HG03280 (cell line): ENCODE results near the gene PPFIA1.

Source experiments
- ATAC-seq: cut with Tn5 transposase; IDR thresholded peaks from one replicate; pipeline ENCODE4 v1.9.1; 2021; ENCODE audit warnings: mild to moderate bottlenecking, moderate library complexity; ENCODE audit not compliant: unreplicated experiment

The PPFIA1 gene

DNA sequence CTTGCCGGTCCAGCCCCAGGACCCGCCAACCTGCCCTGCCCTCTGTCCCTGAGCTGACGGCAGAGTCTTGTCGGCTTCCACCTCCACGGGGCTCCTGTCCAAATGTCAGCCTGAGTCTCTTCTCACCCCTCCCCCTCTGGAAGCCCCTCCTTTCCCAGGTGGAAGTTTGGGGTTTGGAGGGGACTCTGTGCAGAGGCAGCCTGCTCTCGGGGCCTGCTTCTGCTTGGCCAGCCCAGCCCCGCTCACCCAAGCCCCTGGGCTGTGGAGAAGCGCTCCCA, 158.9 kb downstream of the PPFIA1 start:
- no peak for ATAC-seq

DNA sequence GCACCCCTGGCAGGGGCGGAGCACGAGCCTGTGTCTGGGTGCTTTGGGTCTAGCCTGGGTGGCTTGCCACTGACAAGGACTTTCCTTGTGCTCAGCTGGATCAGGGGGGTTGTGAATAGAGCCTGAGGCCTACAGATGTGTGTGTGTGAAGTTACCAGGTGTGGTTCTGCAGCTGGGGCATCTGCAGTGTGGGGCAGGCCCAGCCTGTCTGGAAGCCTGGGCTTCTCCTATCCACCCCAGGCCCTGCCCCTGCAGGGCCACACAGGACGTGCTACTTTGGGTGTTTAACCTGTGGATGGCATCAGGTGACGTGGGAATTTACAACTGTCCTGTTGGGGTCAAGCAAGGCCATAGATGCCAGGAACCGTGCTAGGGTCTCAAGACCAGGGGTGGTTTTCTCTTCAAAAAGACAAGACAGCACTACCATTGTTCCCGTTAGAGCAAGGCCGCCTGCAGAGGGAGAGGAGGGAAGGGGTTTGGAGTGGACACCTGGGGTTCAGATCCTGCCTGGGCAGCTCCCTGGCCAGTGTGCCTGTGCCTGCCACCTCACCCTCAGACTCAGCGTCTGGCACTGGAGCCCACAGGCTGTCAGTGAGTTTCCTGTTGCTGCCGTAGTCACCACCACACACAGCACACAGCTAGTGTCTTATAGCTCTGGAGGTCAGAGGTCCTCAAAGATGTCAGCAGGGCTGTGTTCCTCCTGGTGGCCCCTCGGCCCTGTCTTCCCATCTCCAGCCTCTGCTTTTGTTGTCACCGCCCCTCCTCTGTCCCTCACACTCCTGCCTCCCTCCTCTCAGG, 159.4 kb downstream of the PPFIA1 start:
- no peak for ATAC-seq

DNA sequence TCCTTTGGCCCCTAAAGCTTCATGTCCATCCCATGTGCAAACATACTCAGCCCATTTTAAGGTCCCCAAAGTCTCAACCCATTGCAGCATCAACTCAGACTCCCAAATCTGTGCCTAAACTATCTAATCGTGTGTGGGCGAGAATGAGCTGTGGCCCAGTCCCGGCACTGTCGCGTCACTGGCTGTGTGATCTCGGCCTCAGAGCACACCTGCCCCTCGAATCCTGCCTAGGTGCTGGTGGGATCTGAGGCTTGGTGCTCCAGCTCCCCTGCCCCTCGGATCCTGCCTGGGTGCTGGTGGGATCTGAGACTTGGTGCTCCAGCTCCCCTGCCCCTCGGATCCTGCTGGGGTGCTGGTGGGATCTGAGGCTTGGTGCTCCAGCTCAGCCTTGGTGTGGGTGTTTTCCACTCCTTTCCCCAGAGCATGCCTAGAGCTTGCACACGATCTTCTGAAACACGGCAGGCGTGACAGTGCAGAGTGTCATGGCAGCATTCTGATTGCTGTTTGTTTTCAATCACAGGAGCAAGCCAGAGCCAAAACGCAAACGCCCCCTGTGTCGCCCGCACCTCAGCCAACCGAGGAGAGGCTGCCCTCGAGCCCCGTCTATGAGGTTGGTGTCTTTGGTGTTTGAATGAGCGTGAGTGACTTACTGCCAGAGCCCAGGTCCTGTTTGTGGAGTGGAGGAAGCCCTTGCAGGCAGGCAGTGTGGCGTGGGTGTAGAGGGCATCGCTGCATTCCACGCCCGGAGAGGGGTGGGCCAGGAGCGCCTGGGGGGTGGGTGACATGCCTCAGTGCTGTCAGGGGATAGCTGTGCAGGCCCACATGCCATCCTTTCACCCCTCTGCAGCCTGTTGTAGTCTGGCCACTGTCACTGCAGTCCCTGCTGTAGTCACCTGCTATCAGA, 160.4 kb downstream of the PPFIA1 start:
- ATAC-seq, result no peak

DNA sequence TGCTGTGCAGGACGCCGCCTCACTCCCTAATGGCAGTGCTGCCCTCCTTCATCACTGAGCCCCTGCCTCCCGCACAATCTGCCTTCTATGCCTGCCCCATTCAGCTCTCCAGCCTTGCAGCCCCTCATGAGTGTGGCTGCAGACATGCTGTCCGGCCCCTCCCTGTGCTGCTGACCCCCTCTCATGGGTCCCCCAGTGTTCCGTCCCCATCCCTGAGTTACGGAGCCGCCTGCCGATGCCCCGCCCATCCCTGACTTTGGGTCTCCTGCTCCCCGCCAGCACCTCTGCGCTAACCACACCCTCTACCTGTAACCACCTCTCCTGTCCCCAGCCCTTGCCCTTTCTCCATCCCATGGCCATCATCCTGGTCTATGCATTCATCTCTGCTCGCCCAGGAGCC, 161.1 kb downstream of the PPFIA1 start:
- no peak for ATAC-seq

DNA sequence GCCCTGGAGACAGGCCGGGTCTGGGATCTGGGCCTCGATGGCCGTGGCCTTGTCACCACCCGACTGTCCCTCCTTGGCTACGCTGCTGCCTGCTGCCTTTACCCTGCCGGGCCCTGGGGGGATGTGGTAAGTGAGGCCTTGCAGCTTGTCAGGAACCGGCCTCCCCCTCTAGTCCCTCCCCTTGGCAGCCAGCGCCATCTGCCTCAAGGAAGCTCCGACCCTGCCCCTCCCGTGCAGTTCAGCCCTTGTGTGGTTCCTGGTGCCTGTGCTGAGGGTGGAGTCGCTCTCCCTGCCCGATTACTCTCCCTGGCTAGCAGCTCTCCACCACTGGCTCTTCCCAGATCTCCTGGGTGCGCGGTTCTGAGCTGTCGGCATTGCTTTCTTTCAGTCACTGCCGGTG, 161.6 kb downstream of the PPFIA1 start:
- ATAC-seq, result no peak

DNA sequence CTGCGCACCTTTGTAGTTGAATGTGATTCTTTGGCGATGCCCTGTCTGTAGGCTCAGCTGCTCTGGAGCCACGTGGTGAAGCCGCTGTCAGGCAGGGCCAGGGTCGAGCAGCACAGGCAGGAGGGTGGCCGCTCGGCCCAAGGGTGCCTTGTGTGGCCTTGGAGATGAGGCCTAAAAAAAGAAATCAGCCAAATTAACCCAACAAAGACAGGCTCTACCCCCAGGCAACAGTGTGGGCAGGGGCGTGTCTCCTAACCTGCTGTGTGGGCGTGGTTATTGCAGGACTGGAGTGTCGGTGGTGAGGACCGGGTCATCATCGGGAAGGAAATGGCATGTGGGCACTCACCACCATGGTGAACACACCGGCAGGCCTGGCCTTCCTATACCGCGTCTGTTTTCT, 162.1 kb downstream of the PPFIA1 start:
- no peak for ATAC-seq

DNA sequence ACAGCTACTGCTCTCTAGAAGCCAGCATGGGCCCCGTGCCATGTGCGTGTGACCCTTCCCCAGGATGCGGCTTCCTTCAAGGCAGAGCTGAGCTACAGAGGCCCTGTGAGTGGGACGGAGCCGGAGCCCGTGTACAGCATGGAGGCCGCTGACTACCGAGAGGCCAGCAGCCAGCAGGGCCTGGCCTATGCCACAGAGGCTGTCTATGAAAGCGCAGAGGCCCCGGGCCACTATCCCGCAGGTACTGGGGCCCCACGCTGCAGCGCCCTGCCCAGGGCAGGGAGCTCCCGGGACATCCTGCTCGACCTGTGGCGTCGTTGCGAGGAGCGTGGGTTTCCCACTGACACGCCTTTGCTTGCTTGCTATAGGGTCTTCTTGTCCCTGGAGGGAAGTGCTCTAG, 162.5 kb downstream of the PPFIA1 start:
- no peak for ATAC-seq

DNA sequence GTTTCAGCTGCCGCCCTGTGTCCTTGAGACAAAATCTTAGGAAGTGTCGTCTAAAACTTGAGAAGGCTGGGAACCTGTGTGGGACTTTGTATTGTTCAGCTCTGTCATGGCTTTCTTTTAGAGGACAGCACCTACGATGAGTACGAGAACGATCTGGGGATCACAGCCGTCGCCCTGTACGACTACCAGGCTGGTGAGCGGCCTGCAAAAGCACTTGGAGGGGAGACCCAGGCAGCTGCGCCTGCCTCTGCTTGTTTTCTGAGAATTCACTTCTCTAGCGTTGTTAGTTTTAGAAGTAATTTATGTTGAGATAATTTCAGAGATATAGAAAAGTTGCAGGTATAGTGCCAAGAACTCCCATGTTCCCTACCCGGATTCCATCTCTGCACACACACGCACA, 163.0 kb downstream of the PPFIA1 start:
- ATAC-seq, result no peak
